Measurements from ENCODE around the gene RBL1. TPM values are rescaled to one million over a fixed set of nuclear protein-coding genes. Genes with fewer than 3 reads are reported as not detected.

RBL1 gene, protein sequence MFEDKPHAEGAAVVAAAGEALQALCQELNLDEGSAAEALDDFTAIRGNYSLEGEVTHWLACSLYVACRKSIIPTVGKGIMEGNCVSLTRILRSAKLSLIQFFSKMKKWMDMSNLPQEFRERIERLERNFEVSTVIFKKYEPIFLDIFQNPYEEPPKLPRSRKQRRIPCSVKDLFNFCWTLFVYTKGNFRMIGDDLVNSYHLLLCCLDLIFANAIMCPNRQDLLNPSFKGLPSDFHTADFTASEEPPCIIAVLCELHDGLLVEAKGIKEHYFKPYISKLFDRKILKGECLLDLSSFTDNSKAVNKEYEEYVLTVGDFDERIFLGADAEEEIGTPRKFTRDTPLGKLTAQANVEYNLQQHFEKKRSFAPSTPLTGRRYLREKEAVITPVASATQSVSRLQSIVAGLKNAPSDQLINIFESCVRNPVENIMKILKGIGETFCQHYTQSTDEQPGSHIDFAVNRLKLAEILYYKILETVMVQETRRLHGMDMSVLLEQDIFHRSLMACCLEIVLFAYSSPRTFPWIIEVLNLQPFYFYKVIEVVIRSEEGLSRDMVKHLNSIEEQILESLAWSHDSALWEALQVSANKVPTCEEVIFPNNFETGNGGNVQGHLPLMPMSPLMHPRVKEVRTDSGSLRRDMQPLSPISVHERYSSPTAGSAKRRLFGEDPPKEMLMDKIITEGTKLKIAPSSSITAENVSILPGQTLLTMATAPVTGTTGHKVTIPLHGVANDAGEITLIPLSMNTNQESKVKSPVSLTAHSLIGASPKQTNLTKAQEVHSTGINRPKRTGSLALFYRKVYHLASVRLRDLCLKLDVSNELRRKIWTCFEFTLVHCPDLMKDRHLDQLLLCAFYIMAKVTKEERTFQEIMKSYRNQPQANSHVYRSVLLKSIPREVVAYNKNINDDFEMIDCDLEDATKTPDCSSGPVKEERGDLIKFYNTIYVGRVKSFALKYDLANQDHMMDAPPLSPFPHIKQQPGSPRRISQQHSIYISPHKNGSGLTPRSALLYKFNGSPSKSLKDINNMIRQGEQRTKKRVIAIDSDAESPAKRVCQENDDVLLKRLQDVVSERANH
- total RNA-seq: 30.9 TPM

GRCh38 chr20:37095599-37096414 lies at the start of gene RBL1:
TSS of gene RBL1 (minus strand) at chr20:37095997. CDS start at chr20:37095928, 69 bp downstream.

DNA sequence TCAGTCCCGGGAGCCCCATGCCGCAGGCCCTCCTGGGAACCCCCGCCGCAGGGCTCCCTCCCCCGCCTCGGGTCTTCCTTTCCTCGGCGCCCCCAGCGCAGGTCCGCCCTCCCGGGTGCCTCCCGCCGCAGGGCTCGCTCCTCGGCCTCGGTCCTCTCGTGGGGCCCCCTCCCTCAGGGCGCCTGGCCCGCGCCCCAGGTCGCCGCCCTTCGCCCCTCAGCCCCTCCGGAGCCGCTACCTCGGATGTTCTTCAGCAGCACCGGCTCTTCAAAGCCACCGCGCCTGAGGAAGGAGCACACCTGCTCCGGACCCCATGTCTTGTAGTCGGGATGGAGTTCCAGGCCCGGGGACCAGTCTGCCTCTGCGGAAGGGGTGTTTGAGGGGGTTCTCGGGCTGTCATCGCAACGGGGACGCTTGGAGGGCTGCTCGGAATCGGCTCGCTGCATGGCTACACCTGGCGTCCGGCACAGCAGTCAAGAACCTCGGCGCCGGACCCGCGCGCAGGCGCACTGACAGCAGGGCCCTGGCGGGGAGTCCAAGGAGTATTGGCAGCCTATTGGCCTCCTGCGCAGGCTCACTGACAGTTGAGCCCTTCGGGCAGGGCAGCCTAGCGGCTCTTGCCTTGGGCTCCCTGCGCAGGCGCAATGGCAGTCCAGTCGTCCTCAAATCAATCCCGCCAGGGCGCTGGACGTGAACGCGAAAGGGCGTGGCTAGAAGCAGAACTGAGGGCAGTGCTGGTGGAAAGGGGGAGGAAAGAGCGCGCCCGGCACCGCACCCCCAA lies 144.4 kb downstream of the RBL1 start, which contains the start of gene SAMHD1:
Gene SAMHD1, minus strand, starts transcription at position 511 of the 781 bp plus-strand sequence. Its CDS starts 65 bp downstream, at position 446.

Small RNA genes lying within 50 kb of the gene (small RNA-seq; reads per million reads assigned to genes)
- not detected for gene RPS3AP3 (ENCODE audit: low replicate concordance)

Other genes with a start within 250 kb of the RBL1 start
- 3.7 TPM for gene TLDC2, start 219.9 kb downstream of the RBL1 start, total RNA-seq
- 30.2 TPM for gene SAMHD1, start 144.3 kb downstream of the RBL1 start, total RNA-seq
- gene RPN2, start 83.3 kb upstream of the RBL1 start, total RNA-seq: 131 TPM
- 4.1 TPM for gene MROH8, start 83.6 kb upstream of the RBL1 start, total RNA-seq
- gene GHRH, start 165.8 kb upstream of the RBL1 start, total RNA-seq: not detected
- 25.9 TPM for gene MANBAL, start 193.7 kb upstream of the RBL1 start, total RNA-seq

Data from metanephros (tissue), 2 donors.